ENCODE results near the gene PSMA5.

PSMA5 gene

GRCh38 chr1:109399326-109399957, 26.8 kb downstream of the PSMA5 start:
- H3K36me3 ChIP-seq (ENCODE audit: insufficient read depth, low read length): peaks cover 25% of the 10 kb centered on the region; the same call in 1 of the 2 replicates
- H3K4me1 ChIP-seq (ENCODE audit: insufficient read depth, low read length, poor library complexity, severe bottlenecking): peaks cover 28% of the 10 kb centered on the region
- H2AFZ ChIP-seq (ENCODE audit: low read length): peak overlapping the region; percentile 2; the same call in 1 of the 2 replicates
- H4K20me1 ChIP-seq (ENCODE audit: insufficient read depth, low read length, poor library complexity, severe bottlenecking): peaks cover 9% of the 10 kb centered on the region
- no peak overlapping the region for H3K4me2 ChIP-seq (ENCODE audit: low read depth, low read length, poor library complexity, severe bottlenecking)
- peaks cover 27% of the 10 kb centered on the region for H3K79me2 ChIP-seq (ENCODE audit: insufficient read depth, low read length)
- no peaks in the 10 kb centered on the region for H3K9me2 ChIP-seq (replicated peaks; ENCODE audit: low read depth, low read length)
- H3K9me3 ChIP-seq (ENCODE audit: insufficient read depth, low read depth, low read length): no peaks in the 10 kb centered on the region
- H3K9ac ChIP-seq (ENCODE audit: low read depth, low read length, poor library complexity, severe bottlenecking): no peak overlapping the region
- no peaks in the 10 kb centered on the region for H3K27me3 ChIP-seq (ENCODE audit: insufficient read depth, low read length, poor library complexity, severe bottlenecking)
- H3F3A ChIP-seq (ENCODE audit: low read depth): no peaks in the 10 kb centered on the region
- peak; percentile 73 for TF ChIP-seq CTCF (conservative IDR thresholded peaks at IDR 0.05; ENCODE audit: low read length)
- TF ChIP-seq EZH2phosphoT487 (IDR thresholded peaks at IDR 0.05; ENCODE audit: borderline replicate concordance): no peak
- no peak overlapping the region for H3K4me3 ChIP-seq (ENCODE audit: low read length, poor library complexity, severe bottlenecking)

- Histone ChIP-seq H3K4me3 (ENCODE audit: low read length, poor library complexity, severe bottlenecking) (peak overlapping the region; percentile 83), H3K4me1 (ENCODE audit: insufficient read depth, low read length, poor library complexity, severe bottlenecking) (peaks cover 30% of the 10 kb centered on the region), H3K9ac (ENCODE audit: low read depth, low read length, poor library complexity, severe bottlenecking) (peak overlapping the region; percentile 73), H3K27me3 (ENCODE audit: insufficient read depth, low read length, poor library complexity, severe bottlenecking) (no peaks in the 10 kb centered on the region), H3K9me3 (ENCODE audit: insufficient read depth, low read depth, low read length) (no peaks in the 10 kb centered on the region), H3K4me2 (ENCODE audit: low read depth, low read length, poor library complexity, severe bottlenecking) (peak overlapping the region; percentile 86), H4K20me1 (ENCODE audit: insufficient read depth, low read length, poor library complexity, severe bottlenecking) (peaks cover 11% of the 10 kb centered on the region), H3K36me3 (ENCODE audit: insufficient read depth, low read length) (peaks cover 25% of the 10 kb centered on the region; the same call in 1 of the 2 replicates), H3F3A (ENCODE audit: low read depth) (no peaks in the 10 kb centered on the region), H2AFZ (ENCODE audit: low read length) (peak overlapping the region; percentile 94), H3K9me2 (replicated peaks; ENCODE audit: low read depth, low read length) (no peaks in the 10 kb centered on the region), H3K79me2 (ENCODE audit: insufficient read depth, low read length) (peaks cover 29% of the 10 kb centered on the region)
- no peak for TF ChIP-seq EZH2phosphoT487 (IDR thresholded peaks at IDR 0.05; ENCODE audit: borderline replicate concordance)
- TF ChIP-seq CTCF (conservative IDR thresholded peaks at IDR 0.05; ENCODE audit: low read length): no peak
These were observed 27.7 kb downstream of the PSMA5 start for GRCh38 chr1:109398343-109399225.

GRCh38 chr1:109397581-109398342, 28.5 kb downstream of the PSMA5 start, which contains the start of gene SORT1:
Gene SORT1, minus strand, starts transcription at chr1:109397918. Its CDS starts 26 bp downstream, at chr1:109397892.
- H3K9me3 ChIP-seq (ENCODE audit: insufficient read depth, low read depth, low read length): no peaks in the 10 kb centered on the region
- peak within 1 kb of the TSS; percentile 83 for H3K4me3 ChIP-seq (ENCODE audit: low read length, poor library complexity, severe bottlenecking)
- peaks cover 38% of the 10 kb centered on the region for H3K4me1 ChIP-seq (ENCODE audit: insufficient read depth, low read length, poor library complexity, severe bottlenecking)
- H3K9me2 ChIP-seq (replicated peaks; ENCODE audit: low read depth, low read length): no peaks in the 10 kb centered on the region
- H2AFZ ChIP-seq (ENCODE audit: low read length): peak within 1 kb of the TSS; percentile 94
- H3K36me3 ChIP-seq (ENCODE audit: insufficient read depth, low read length): peaks cover 22% of the 10 kb centered on the region; the same call in 1 of the 2 replicates
- H4K20me1 ChIP-seq (ENCODE audit: insufficient read depth, low read length, poor library complexity, severe bottlenecking): peaks cover 13% of the 10 kb centered on the region
- TF ChIP-seq CTCF (conservative IDR thresholded peaks at IDR 0.05; ENCODE audit: low read length): peak; percentile 24
- TF ChIP-seq EZH2phosphoT487 (IDR thresholded peaks at IDR 0.05; ENCODE audit: borderline replicate concordance): no peak
- no peaks in the 10 kb centered on the region; the same call in 1 of the 2 replicates for H3F3A ChIP-seq (ENCODE audit: low read depth)
- H3K79me2 ChIP-seq (ENCODE audit: insufficient read depth, low read length): peaks cover 36% of the 10 kb centered on the region
- peak within 1 kb of the TSS; percentile 92 for H3K4me2 ChIP-seq (ENCODE audit: low read depth, low read length, poor library complexity, severe bottlenecking)
- H3K27me3 ChIP-seq (ENCODE audit: insufficient read depth, low read length, poor library complexity, severe bottlenecking): no peaks in the 10 kb centered on the region
- H3K9ac ChIP-seq (ENCODE audit: low read depth, low read length, poor library complexity, severe bottlenecking): peak within 1 kb of the TSS; percentile 73

All from Loucy (cell line).